ENCODE data around the gene MFSD6L.

The MFSD6L gene

DNA sequence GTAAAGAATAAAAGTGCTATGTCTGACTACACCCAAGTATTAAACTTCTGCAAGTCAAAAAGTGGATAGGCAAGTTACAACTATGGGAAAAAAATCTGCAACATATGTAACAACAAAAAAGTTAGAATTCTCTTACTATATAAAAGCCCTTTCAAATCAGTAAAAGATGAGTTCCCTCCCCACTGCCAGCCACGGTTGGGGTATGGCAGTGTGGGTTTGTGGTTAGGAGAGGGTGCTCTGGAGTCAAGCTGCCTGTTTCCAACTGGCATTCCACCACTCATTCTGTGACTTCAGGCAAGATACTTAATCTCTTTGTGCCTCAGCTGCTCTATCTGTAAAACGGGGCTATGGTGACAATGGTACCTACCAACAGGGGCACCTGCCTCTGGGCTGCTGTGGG lies 26.6 kb upstream of the MFSD6L start:
- Histone ChIP-seq H4K20me1 (ENCODE audit: insufficient read depth, low read length, poor library complexity, severe bottlenecking) (no peaks in the 10 kb centered on the region), H3K4me2 (ENCODE audit: low read depth, low read length, poor library complexity, severe bottlenecking) (no peak overlapping the region), H3K27me3 (ENCODE audit: insufficient read depth, low read length, poor library complexity, severe bottlenecking) (no peaks in the 10 kb centered on the region), H3F3A (ENCODE audit: low read depth) (no peaks in the 10 kb centered on the region), H3K79me2 (ENCODE audit: insufficient read depth, low read length) (no peaks in the 10 kb centered on the region), H3K9me3 (ENCODE audit: insufficient read depth, low read depth, low read length) (no peaks in the 10 kb centered on the region; the same call in 1 of the 2 replicates), H3K36me3 (ENCODE audit: insufficient read depth, low read length) (peaks cover 3% of the 10 kb centered on the region; the same call in 1 of the 2 replicates), H3K4me3 (ENCODE audit: low read length, poor library complexity, severe bottlenecking) (no peak overlapping the region), H2AFZ (ENCODE audit: low read length) (no peak overlapping the region), H3K4me1 (ENCODE audit: insufficient read depth, low read length, poor library complexity, severe bottlenecking) (peaks cover 4% of the 10 kb centered on the region), H3K9ac (ENCODE audit: low read depth, low read length, poor library complexity, severe bottlenecking) (no peak overlapping the region), H3K9me2 (replicated peaks; ENCODE audit: low read depth, low read length) (no peaks in the 10 kb centered on the region)
- no peak for TF ChIP-seq EZH2phosphoT487 (IDR thresholded peaks at IDR 0.05; ENCODE audit: borderline replicate concordance)

GRCh38 chr17:8823279-8823678 lies 24.1 kb upstream of the MFSD6L start:
- H3K9me2 ChIP-seq (replicated peaks; ENCODE audit: low read depth, low read length) = no peaks in the 10 kb centered on the region
- no peaks in the 10 kb centered on the region; the same call in 1 of the 2 replicates for H3K9me3 ChIP-seq (ENCODE audit: insufficient read depth, low read depth, low read length)
- H3K36me3 ChIP-seq (ENCODE audit: insufficient read depth, low read length) = peaks cover 3% of the 10 kb centered on the region; the same call in 1 of the 2 replicates
- no peaks in the 10 kb centered on the region for H4K20me1 ChIP-seq (ENCODE audit: insufficient read depth, low read length, poor library complexity, severe bottlenecking)
- H2AFZ ChIP-seq (ENCODE audit: low read length) = no peak overlapping the region
- peaks cover 4% of the 10 kb centered on the region for H3K4me1 ChIP-seq (ENCODE audit: insufficient read depth, low read length, poor library complexity, severe bottlenecking)
- no peak for TF ChIP-seq EZH2phosphoT487 (IDR thresholded peaks at IDR 0.05; ENCODE audit: borderline replicate concordance)
- TF ChIP-seq CTCF (conservative IDR thresholded peaks at IDR 0.05; ENCODE audit: low read length) = no peak
- no peak overlapping the region for H3K4me3 ChIP-seq (ENCODE audit: low read length, poor library complexity, severe bottlenecking)
- no peaks in the 10 kb centered on the region for H3F3A ChIP-seq (ENCODE audit: low read depth)
- no peak overlapping the region for H3K9ac ChIP-seq (ENCODE audit: low read depth, low read length, poor library complexity, severe bottlenecking)
- H3K79me2 ChIP-seq (ENCODE audit: insufficient read depth, low read length) = no peaks in the 10 kb centered on the region
- H3K27me3 ChIP-seq (ENCODE audit: insufficient read depth, low read length, poor library complexity, severe bottlenecking) = no peaks in the 10 kb centered on the region
- no peak overlapping the region for H3K4me2 ChIP-seq (ENCODE audit: low read depth, low read length, poor library complexity, severe bottlenecking)

- Histone ChIP-seq H3K4me2 (ENCODE audit: low read depth, low read length, poor library complexity, severe bottlenecking) (no peak overlapping the region), H3K4me3 (ENCODE audit: low read length, poor library complexity, severe bottlenecking) (no peak overlapping the region), H3K9ac (ENCODE audit: low read depth, low read length, poor library complexity, severe bottlenecking) (no peak overlapping the region), H3F3A (ENCODE audit: low read depth) (no peaks in the 10 kb centered on the region), H3K9me3 (ENCODE audit: insufficient read depth, low read depth, low read length) (no peaks in the 10 kb centered on the region; the same call in 1 of the 2 replicates), H4K20me1 (ENCODE audit: insufficient read depth, low read length, poor library complexity, severe bottlenecking) (no peaks in the 10 kb centered on the region), H3K79me2 (ENCODE audit: insufficient read depth, low read length) (no peaks in the 10 kb centered on the region), H2AFZ (ENCODE audit: low read length) (no peak overlapping the region), H3K27me3 (ENCODE audit: insufficient read depth, low read length, poor library complexity, severe bottlenecking) (no peaks in the 10 kb centered on the region), H3K4me1 (ENCODE audit: insufficient read depth, low read length, poor library complexity, severe bottlenecking) (peaks cover 4% of the 10 kb centered on the region), H3K36me3 (ENCODE audit: insufficient read depth, low read length) (peaks cover 3% of the 10 kb centered on the region; the same call in 1 of the 2 replicates), H3K9me2 (replicated peaks; ENCODE audit: low read depth, low read length) (no peaks in the 10 kb centered on the region)
- TF ChIP-seq EZH2phosphoT487 (IDR thresholded peaks at IDR 0.05; ENCODE audit: borderline replicate concordance) = no peak
- TF ChIP-seq CTCF (conservative IDR thresholded peaks at IDR 0.05; ENCODE audit: low read length) = no peak
Measured at GRCh38 chr17:8822401-8823035, 23.4 kb upstream of the MFSD6L start.

Data from Loucy (cell line).